ENCODE measurements around the gene ZFAND5. TPM values are rescaled to one million over a fixed set of nuclear protein-coding genes. Genes with fewer than 3 reads are reported as not detected.
A peak's percentile ranks its signal among the peaks of the same experiment; 100 is the strongest.

The ZFAND5 gene
- total RNA-seq, 1 experiment from 2014 or later = 84.1 TPM

- Histone ChIP-seq H3K36me3 (ENCODE audit: low read depth, low read length) (peaks cover 39% of the 10 kb centered on the region), H3K4me2 (ENCODE audit: low read length) (no peak overlapping the region), H3K27ac (ENCODE audit: low read length) (no peak overlapping the region), H3K9me2 (replicated peaks; ENCODE audit: low read length) (no peaks in the 10 kb centered on the region), H4K20me1 (ENCODE audit: low read length) (peaks cover 19% of the 10 kb centered on the region), H3K79me2 (ENCODE audit: low read length) (peaks cover 15% of the 10 kb centered on the region), H3K9ac (ENCODE audit: low read length) (no peak overlapping the region), H3F3A (ENCODE audit: low read length, unreplicated experiment) (no peaks in the 10 kb centered on the region), H2AFZ (ENCODE audit: low read length) (no peak overlapping the region), H3K4me1 (ENCODE audit: insufficient read depth, low read length) (peaks cover 20% of the 10 kb centered on the region), H3K27me3 (ENCODE audit: low read length) (no peaks in the 10 kb centered on the region), H3K4me3 (ENCODE audit: low read length) (no peak overlapping the region), H3K9me3 (ENCODE audit: low read length) (no peaks in the 10 kb centered on the region)
- TF ChIP-seq, protein P1, sequence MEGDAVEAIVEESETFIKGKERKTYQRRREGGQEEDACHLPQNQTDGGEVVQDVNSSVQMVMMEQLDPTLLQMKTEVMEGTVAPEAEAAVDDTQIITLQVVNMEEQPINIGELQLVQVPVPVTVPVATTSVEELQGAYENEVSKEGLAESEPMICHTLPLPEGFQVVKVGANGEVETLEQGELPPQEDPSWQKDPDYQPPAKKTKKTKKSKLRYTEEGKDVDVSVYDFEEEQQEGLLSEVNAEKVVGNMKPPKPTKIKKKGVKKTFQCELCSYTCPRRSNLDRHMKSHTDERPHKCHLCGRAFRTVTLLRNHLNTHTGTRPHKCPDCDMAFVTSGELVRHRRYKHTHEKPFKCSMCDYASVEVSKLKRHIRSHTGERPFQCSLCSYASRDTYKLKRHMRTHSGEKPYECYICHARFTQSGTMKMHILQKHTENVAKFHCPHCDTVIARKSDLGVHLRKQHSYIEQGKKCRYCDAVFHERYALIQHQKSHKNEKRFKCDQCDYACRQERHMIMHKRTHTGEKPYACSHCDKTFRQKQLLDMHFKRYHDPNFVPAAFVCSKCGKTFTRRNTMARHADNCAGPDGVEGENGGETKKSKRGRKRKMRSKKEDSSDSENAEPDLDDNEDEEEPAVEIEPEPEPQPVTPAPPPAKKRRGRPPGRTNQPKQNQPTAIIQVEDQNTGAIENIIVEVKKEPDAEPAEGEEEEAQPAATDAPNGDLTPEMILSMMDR (conservative IDR thresholded peaks at IDR 0.05; ENCODE audit: low read depth, low read length) = no peak
- TF ChIP-seq EZH2phosphoT487 (IDR thresholded peaks at IDR 0.05; ENCODE audit: borderline replicate concordance, low read length) (no peak), EZH2 (IDR thresholded peaks at IDR 0.05; ENCODE audit: low read length, unreplicated experiment) (no peak)
- ChIA-PET POLR2A (ENCODE audit: unreplicated experiment) (no interaction called here), CTCF (no interaction called here)
- intact Hi-C loops (cut with micrococcal nuclease) = loop anchor here (5.0 kb wide), 1 partner anchor 36 kb away; no protein-coding TSS in a partner anchor
- DNase-seq (no peak), ATAC-seq (no peak)
- BruUV-seq (replicated peaks) = no TSS peak
These were observed 12.1 kb downstream of the ZFAND5 start for GRCh38 chr9:72352911-72353388.

- Histone ChIP-seq H2AFZ (ENCODE audit: low read length) (no peak overlapping the region), H3K79me2 (ENCODE audit: low read length) (peaks cover 3% of the 10 kb centered on the region; the same call in 1 of the 2 replicates), H3K36me3 (ENCODE audit: low read depth, low read length) (peaks cover 28% of the 10 kb centered on the region), H3K27ac (ENCODE audit: low read length) (peak overlapping the region; percentile 39), H3K27me3 (ENCODE audit: low read length) (no peaks in the 10 kb centered on the region), H4K20me1 (ENCODE audit: low read length) (peaks cover 8% of the 10 kb centered on the region), H3K9ac (ENCODE audit: low read length) (no peak overlapping the region), H3K4me2 (ENCODE audit: low read length) (peak overlapping the region; percentile 37; the same call in 1 of the 2 replicates), H3K4me3 (ENCODE audit: low read length) (no peak overlapping the region), H3K4me1 (ENCODE audit: insufficient read depth, low read length) (peaks cover 20% of the 10 kb centered on the region), H3K9me2 (replicated peaks; ENCODE audit: low read length) (no peaks in the 10 kb centered on the region), H3F3A (ENCODE audit: low read length, unreplicated experiment) (no peaks in the 10 kb centered on the region), H3K9me3 (ENCODE audit: low read length) (no peaks in the 10 kb centered on the region)
- intact Hi-C loops (cut with micrococcal nuclease) = loop anchor here (2.0 to 5.0 kb wide), 2 partner anchors 34 to 59 kb away; no protein-coding TSS in a partner anchor
- ATAC-seq (peak; percentile 99), DNase-seq (peak; percentile 84)
- ChIA-PET CTCF (interaction anchor here (0.6 to 0.8 kb wide), 3 partner anchors 58 to 911 kb away, joined by 3 to 10 read pairs (median 5); no protein-coding TSS in a partner anchor), POLR2A (ENCODE audit: unreplicated experiment) (interaction anchor here (0.5 to 0.9 kb wide), 4 partner anchors 176 to 560 kb away, joined by 3 to 26 read pairs (median 8); partner anchors contain the start of genes ABHD17B and C9orf85)
- no peak for TF ChIP-seq EZH2 (IDR thresholded peaks at IDR 0.05; ENCODE audit: low read length, unreplicated experiment)
- TF ChIP-seq, protein P1 (conservative IDR thresholded peaks at IDR 0.05; ENCODE audit: low read depth, low read length) = no peak
- no peak for TF ChIP-seq EZH2phosphoT487 (IDR thresholded peaks at IDR 0.05; ENCODE audit: borderline replicate concordance, low read length)
- BruUV-seq (replicated peaks) = no TSS peak
These were observed 13.2 kb downstream of the ZFAND5 start for GRCh38 chr9:72351538-72352453.

All from PC-3 (cell line).